Body of pancreas (tissue), 4 donors: ENCODE measurements around the gene CCDC106.

ENCODE experiments used
- POLR2A ChIP-seq, 3 donors: fragments of 450-650 bp; IDR thresholded peaks; one replicate each; pipeline ENCODE4 v1.6.1; 2016; ENCODE audit warnings: antibody characterized with exemption in 3 of 3, mild to moderate bottlenecking in 2 of 3
- TF ChIP-seq, protein P1 (sequence below), 7 experiments: fragments of 450-650 bp in 4 of 7; fragments of 200-600 bp in 3 of 7; sonication (generic) in 3 of 7; IDR thresholded peaks; one replicate each; pipeline ENCODE4 v1.5.1; 2016 to 2019; ENCODE audit warnings: antibody characterized with exemption in 7 of 7

DNA sequence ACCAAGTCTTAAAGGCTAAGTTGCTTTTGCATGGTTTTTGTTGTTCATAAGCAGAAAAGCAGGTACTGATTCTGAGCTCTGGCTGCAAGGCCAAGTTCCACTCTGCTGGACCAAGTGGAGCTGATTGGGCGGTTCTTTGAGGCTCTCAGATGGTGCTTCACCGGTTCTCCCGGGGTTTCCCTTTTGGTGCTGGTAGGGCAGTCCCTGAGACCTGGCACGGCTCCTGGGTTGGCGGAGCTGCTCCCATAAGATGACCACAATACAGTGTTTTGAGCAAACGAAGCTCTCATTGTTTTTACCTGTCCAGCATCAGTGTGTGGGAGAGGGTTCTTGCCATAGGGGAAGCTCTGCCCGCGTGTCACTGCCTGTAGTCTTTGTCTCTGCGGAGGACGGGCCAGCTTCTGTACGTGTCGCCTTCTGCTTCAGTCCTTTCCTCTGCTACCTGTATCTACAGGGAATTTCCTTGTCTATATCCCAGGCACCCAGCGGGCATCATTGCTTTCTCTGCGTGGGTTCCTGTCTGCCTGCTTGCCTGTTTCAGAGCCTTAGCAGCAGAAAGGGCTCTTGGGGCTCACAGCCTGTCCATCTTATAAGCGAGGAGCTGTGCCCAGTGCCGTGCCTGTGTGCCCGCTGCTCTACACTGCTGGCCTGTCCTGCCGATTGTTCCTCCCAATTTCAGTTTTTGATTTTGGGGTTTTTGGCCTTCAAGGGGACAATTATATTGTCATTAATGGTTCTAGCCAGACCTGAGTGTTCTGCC lies 9.2 kb downstream of the CCDC106 start:
- TF ChIP-seq, protein P1, sequence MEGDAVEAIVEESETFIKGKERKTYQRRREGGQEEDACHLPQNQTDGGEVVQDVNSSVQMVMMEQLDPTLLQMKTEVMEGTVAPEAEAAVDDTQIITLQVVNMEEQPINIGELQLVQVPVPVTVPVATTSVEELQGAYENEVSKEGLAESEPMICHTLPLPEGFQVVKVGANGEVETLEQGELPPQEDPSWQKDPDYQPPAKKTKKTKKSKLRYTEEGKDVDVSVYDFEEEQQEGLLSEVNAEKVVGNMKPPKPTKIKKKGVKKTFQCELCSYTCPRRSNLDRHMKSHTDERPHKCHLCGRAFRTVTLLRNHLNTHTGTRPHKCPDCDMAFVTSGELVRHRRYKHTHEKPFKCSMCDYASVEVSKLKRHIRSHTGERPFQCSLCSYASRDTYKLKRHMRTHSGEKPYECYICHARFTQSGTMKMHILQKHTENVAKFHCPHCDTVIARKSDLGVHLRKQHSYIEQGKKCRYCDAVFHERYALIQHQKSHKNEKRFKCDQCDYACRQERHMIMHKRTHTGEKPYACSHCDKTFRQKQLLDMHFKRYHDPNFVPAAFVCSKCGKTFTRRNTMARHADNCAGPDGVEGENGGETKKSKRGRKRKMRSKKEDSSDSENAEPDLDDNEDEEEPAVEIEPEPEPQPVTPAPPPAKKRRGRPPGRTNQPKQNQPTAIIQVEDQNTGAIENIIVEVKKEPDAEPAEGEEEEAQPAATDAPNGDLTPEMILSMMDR (IDR thresholded peaks at IDR 0.05): no peak
- no peak for TF ChIP-seq POLR2A (IDR thresholded peaks at IDR 0.05)
